ENCODE measurements around the gene KYAT1. TPM values are rescaled to one million over a fixed set of nuclear protein-coding genes. Genes with fewer than 3 reads are reported as not detected.

KYAT1 gene
- total RNA-seq, 2 donors from 2014 or later, result 5.4 to 14.2 TPM

- Histone ChIP-seq H3K4me3 (no peak overlapping the region), H3K36me3 (peaks cover 24% of the 10 kb centered on the region), H3K9me3 (no peaks in the 10 kb centered on the region), H3K27me3 (replicated peaks; ENCODE audit: insufficient read depth) (no peaks in the 10 kb centered on the region), H3K27ac (peak overlapping the region; percentile 96), H3K4me1 (ENCODE audit: control insufficient read depth in 1 of 2, low read depth in 2 of 2) (peaks cover 72 to 95% of the 10 kb centered on the region in 2 donors)
- no peak for TF ChIP-seq CTCF (IDR thresholded peaks at IDR 0.05)
- ATAC-seq (ENCODE audit: insufficient number of reproducible peaks, low FRiP score, low read depth), result no peak
- peak; percentile 55 for DNase-seq (ENCODE audit: low spot score)
Observed at GRCh38 chr9:128917151-128917849, 35.5 kb upstream of the KYAT1 start.

GRCh38 chr9:128916745-128917144 lies 35.0 kb upstream of the KYAT1 start:
- TF ChIP-seq CTCF (IDR thresholded peaks at IDR 0.05), result no peak
- peaks cover 24% of the 10 kb centered on the region for H3K36me3 ChIP-seq
- H3K9me3 ChIP-seq, result no peaks in the 10 kb centered on the region
- no peaks in the 10 kb centered on the region for H3K27me3 ChIP-seq (replicated peaks; ENCODE audit: insufficient read depth)
- peak overlapping the region; percentile 13 for H3K4me3 ChIP-seq
- ATAC-seq (ENCODE audit: insufficient number of reproducible peaks, low FRiP score, low read depth) (no peak), DNase-seq (ENCODE audit: low spot score) (no peak)
- peak overlapping the region; percentile 96 for H3K27ac ChIP-seq
- peaks cover 76 to 96% of the 10 kb centered on the region in 2 donors for H3K4me1 ChIP-seq (ENCODE audit: control insufficient read depth in 1 of 2, low read depth in 2 of 2)

DNA sequence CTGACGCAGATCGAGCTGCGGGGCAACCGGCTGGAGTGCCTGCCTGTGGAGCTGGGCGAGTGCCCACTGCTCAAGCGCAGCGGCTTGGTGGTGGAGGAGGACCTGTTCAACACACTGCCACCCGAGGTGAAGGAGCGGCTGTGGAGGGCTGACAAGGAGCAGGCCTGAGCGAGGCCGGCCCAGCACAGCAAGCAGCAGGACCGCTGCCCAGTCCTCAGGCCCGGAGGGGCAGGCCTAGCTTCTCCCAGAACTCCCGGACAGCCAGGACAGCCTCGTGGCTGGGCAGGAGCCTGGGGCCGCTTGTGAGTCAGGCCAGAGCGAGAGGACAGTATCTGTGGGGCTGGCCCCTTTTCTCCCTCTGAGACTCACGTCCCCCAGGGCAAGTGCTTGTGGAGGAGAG lies 34.5 kb upstream of the KYAT1 start:
- H3K4me3 ChIP-seq, result peak overlapping the region; percentile 15
- DNase-seq (ENCODE audit: low spot score) (no peak), ATAC-seq (ENCODE audit: insufficient number of reproducible peaks, low FRiP score, low read depth) (no peak)

GRCh38 chr9:128913995-128914772 lies 32.4 kb upstream of the KYAT1 start:
- H3K9me3 ChIP-seq, result no peaks in the 10 kb centered on the region
- ATAC-seq (ENCODE audit: insufficient number of reproducible peaks, low FRiP score, low read depth) (no peak), DNase-seq (ENCODE audit: low spot score) (no peak)
- peaks cover 41% of the 10 kb centered on the region for H3K36me3 ChIP-seq
- H3K27ac ChIP-seq, result peak overlapping the region; percentile 96
- TF ChIP-seq CTCF (IDR thresholded peaks at IDR 0.05), result no peak
- H3K27me3 ChIP-seq (replicated peaks; ENCODE audit: insufficient read depth), result no peaks in the 10 kb centered on the region
- H3K4me3 ChIP-seq, result no peak overlapping the region
- peaks cover 77 to 99% of the 10 kb centered on the region in 2 donors for H3K4me1 ChIP-seq (ENCODE audit: control insufficient read depth in 1 of 2, low read depth in 2 of 2)

More for the DNA sequence above, 34.5 kb upstream of the KYAT1 start:
- Histone ChIP-seq H3K36me3 (peaks cover 24% of the 10 kb centered on the region), H3K4me1 (ENCODE audit: control insufficient read depth in 1 of 2, low read depth in 2 of 2) (peaks cover 76 to 96% of the 10 kb centered on the region in 2 donors), H3K27me3 (replicated peaks; ENCODE audit: insufficient read depth) (no peaks in the 10 kb centered on the region), H3K27ac (peak overlapping the region; percentile 96), H3K9me3 (no peaks in the 10 kb centered on the region)
- TF ChIP-seq CTCF (IDR thresholded peaks at IDR 0.05), result no peak

All from thoracic aorta (tissue), 2 donors.